ENCODE data around the gene APOBR. TPM values are rescaled to one million over a fixed set of nuclear protein-coding genes. Genes with fewer than 3 reads are reported as not detected.
"Not testable (repeated sequence)": the region's sequence is repeated elsewhere in the genome, so short reads cannot be mapped to it uniquely, and the experiment has no call there.

The APOBR gene
- 0.05 TPM for total RNA-seq (2021; ENCODE audit: unreplicated experiment)
- 0.07 and 0.08 TPM in 2 replicates for polyA plus RNA-seq (2012)
- percentile 19 among the genes with signal in this experiment for Bru-seq, nascent RNA
- percentile 26 among the genes with signal in this experiment for BruChase-seq, experiment 1, labeled RNA remaining after a 6-hour chase
- percentile 21 among the genes with signal in this experiment for BruChase-seq, experiment 2, labeled RNA remaining after a 2-hour chase
- long read RNA-seq, result 0 reads

- H3K9ac ChIP-seq (ENCODE audit: low read length), result no peak within 1 kb of the TSS
- DNase-seq (ENCODE audit: low read depth, low spot score) (no peak), ATAC-seq (no peak)
- no peaks in the 10 kb centered on the region for H3K27me3 ChIP-seq (ENCODE audit: insufficient read depth, low read length)
- POLR2A ChIA-PET, result no interaction called here
- H4K20me1 ChIP-seq (ENCODE audit: insufficient read depth), result no peaks in the 10 kb centered on the region
- no peaks in the 10 kb centered on the region for H3K9me3 ChIP-seq (ENCODE audit: control insufficient read depth in 1 of 2, insufficient read depth in 1 of 2, low read depth in 1 of 2, low read length in 2 of 2)
- CTCF ChIA-PET, result no interaction called here
- no peak within 1 kb of the TSS for H2AFZ ChIP-seq (ENCODE audit: low read depth, low read length, poor library complexity, severe bottlenecking)
- intact Hi-C loops (cut with micrococcal nuclease), result no loop called here
- no peak within 1 kb of the TSS for H3K27ac ChIP-seq (ENCODE audit: low read depth, low read length)
- H3K36me3 ChIP-seq (ENCODE audit: control insufficient read depth in 1 of 2, insufficient read depth in 2 of 2, low read length in 2 of 2), result no peaks in the 10 kb centered on the region; a peak in 1 of 4 replicates
- no peak within 1 kb of the TSS for H3K4me2 ChIP-seq (ENCODE audit: low read length)
- H3K4me3 ChIP-seq (replicated peaks in 1 of 2; ENCODE audit: low read depth in 1 of 2, low read length in 2 of 2), result no peak within 1 kb of the TSS
- peaks cover 0 to 12% of the 10 kb centered on the region in 2 experiments; a peak in 2 of 4 replicates for H3K4me1 ChIP-seq (ENCODE audit: control insufficient read depth in 1 of 2, insufficient read depth in 2 of 2, low read length in 2 of 2)
- peaks cover 4% of the 10 kb centered on the region; the same call in 1 of the 2 replicates for H3K79me2 ChIP-seq (ENCODE audit: insufficient read depth, low read length)
- no peak for TF ChIP-seq SP1 (IDR thresholded peaks at IDR 0.05; ENCODE audit: low read depth)
- TF ChIP-seq CTCF (IDR thresholded peaks at IDR 0.05 in 2 of 3, conservative IDR thresholded peaks at IDR 0.05 in 1 of 3; ENCODE audit: borderline replicate concordance in 1 of 3, insufficient read depth in 1 of 3, low read depth in 2 of 3, low read length in 2 of 3), result no peak
- no peak for TF ChIP-seq EZH2 (IDR thresholded peaks at IDR 0.05)
- TF ChIP-seq ZBTB33 (IDR thresholded peaks at IDR 0.05; ENCODE audit: extremely low read depth, insufficient replicate concordance, low read length), result no peak
- no peak for TF ChIP-seq FOSL1 (IDR thresholded peaks at IDR 0.05; ENCODE audit: low read depth)
- no peak for TF ChIP-seq ATF3 (IDR thresholded peaks at IDR 0.05)
- TF ChIP-seq EZH2phosphoT487 (IDR thresholded peaks at IDR 0.05; ENCODE audit: borderline replicate concordance), result no peak
- TF ChIP-seq CEBPB (IDR thresholded peaks at IDR 0.05; ENCODE audit: low read depth), result no peak
- no peak for TF ChIP-seq REST (IDR thresholded peaks at IDR 0.05; ENCODE audit: low read depth)
- BruUV-seq (replicated peaks), result no TSS peak
- H3K9me2 ChIP-seq (ENCODE audit: insufficient read depth), result no peaks in the 10 kb centered on the region
- RAD21 ChIA-PET (ENCODE audit: low non-redundant PET in 1 of 2, low total read pairs in 2 of 2, uncharacterized antibody in 2 of 2, unreplicated experiment in 2 of 2), result no interaction called here
These were observed at the start of gene APOBR for GRCh38 chr16:28494121-28494851. Gene APOBR (plus strand): TSS chr16:28494643. CDS start chr16:28494682, 39 bp downstream.

- ATAC-seq, result peak; percentile 67
- intact Hi-C loops (cut with micrococcal nuclease); CTCF ChIA-PET: not testable (repeated sequence)
These were observed 48.1 kb upstream of the APOBR start for GRCh38 chr16:28446388-28446787.

More at GRCh38 chr16:28446388-28446787, 48.1 kb upstream of the APOBR start:
- POLR2A ChIA-PET; H3K9me2 ChIP-seq (ENCODE audit: insufficient read depth); H3K36me3 ChIP-seq (ENCODE audit: control insufficient read depth in 1 of 2, insufficient read depth in 2 of 2, low read length in 2 of 2); H4K20me1 ChIP-seq (ENCODE audit: insufficient read depth); DNase-seq (ENCODE audit: low read depth, low spot score); H3K27ac ChIP-seq (ENCODE audit: low read depth, low read length); H3K9ac ChIP-seq (ENCODE audit: low read length); H3K9me3 ChIP-seq (ENCODE audit: control insufficient read depth in 1 of 2, insufficient read depth in 1 of 2, low read depth in 1 of 2, low read length in 2 of 2); BruUV-seq (replicated peaks); H3K27me3 ChIP-seq (ENCODE audit: insufficient read depth, low read length); H3K4me2 ChIP-seq (ENCODE audit: low read length); RAD21 ChIA-PET (ENCODE audit: low non-redundant PET in 1 of 2, low total read pairs in 2 of 2, uncharacterized antibody in 2 of 2, unreplicated experiment in 2 of 2); H2AFZ ChIP-seq (ENCODE audit: low read depth, low read length, poor library complexity, severe bottlenecking); H3K4me3 ChIP-seq (replicated peaks in 1 of 2; ENCODE audit: low read depth in 1 of 2, low read length in 2 of 2); H3K4me1 ChIP-seq (ENCODE audit: control insufficient read depth in 1 of 2, insufficient read depth in 2 of 2, low read length in 2 of 2); H3K79me2 ChIP-seq (ENCODE audit: insufficient read depth, low read length): not testable (repeated sequence)
